ENCODE measurements around the gene STIP1.

DNA sequence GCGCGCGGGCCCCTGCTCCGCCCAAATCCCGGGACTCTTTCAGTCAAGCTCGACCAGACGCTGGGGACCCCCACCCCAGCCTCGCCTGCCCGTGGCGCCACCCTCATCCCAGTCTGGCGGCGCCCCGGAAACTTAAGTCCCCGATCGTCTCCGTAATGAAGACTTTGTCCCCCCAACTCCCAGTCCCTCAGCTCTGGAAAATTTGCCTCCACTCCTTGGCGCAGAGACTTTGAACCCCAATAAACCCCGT is 65.7 kb downstream of the STIP1 start:
- TF ChIP-seq, protein P1, sequence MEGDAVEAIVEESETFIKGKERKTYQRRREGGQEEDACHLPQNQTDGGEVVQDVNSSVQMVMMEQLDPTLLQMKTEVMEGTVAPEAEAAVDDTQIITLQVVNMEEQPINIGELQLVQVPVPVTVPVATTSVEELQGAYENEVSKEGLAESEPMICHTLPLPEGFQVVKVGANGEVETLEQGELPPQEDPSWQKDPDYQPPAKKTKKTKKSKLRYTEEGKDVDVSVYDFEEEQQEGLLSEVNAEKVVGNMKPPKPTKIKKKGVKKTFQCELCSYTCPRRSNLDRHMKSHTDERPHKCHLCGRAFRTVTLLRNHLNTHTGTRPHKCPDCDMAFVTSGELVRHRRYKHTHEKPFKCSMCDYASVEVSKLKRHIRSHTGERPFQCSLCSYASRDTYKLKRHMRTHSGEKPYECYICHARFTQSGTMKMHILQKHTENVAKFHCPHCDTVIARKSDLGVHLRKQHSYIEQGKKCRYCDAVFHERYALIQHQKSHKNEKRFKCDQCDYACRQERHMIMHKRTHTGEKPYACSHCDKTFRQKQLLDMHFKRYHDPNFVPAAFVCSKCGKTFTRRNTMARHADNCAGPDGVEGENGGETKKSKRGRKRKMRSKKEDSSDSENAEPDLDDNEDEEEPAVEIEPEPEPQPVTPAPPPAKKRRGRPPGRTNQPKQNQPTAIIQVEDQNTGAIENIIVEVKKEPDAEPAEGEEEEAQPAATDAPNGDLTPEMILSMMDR (IDR thresholded peaks at IDR 0.05), result no peak
- TF ChIP-seq POLR2AphosphoS5 (IDR thresholded peaks at IDR 0.05; ENCODE audit: insufficient read depth in 1 of 2, low read depth in 1 of 2), result no peak
